Uterus (tissue), 2 donors: ENCODE results near the gene HLA-DRB1.

ENCODE experiments used
- POLR2A ChIP-seq, 2 donors: fragments of 450-650 bp; IDR thresholded peaks; one replicate each; pipeline ENCODE4 v1.6.1; 2016; ENCODE audit warnings: antibody characterized with exemption in 2 of 2, mild to moderate bottlenecking in 1 of 2, moderate library complexity in 1 of 2
- TF ChIP-seq, protein P1 (sequence below), 4 experiments: fragments of 200-600 bp in 2 of 4; fragments of 450-650 bp in 2 of 4; sonication (generic) in 2 of 4; IDR thresholded peaks; one replicate each; pipeline ENCODE4 v1.5.1; 2016 to 2019; ENCODE audit warnings: antibody characterized with exemption in 4 of 4, mild to moderate bottlenecking in 2 of 4, moderate library complexity in 1 of 4

DNA sequence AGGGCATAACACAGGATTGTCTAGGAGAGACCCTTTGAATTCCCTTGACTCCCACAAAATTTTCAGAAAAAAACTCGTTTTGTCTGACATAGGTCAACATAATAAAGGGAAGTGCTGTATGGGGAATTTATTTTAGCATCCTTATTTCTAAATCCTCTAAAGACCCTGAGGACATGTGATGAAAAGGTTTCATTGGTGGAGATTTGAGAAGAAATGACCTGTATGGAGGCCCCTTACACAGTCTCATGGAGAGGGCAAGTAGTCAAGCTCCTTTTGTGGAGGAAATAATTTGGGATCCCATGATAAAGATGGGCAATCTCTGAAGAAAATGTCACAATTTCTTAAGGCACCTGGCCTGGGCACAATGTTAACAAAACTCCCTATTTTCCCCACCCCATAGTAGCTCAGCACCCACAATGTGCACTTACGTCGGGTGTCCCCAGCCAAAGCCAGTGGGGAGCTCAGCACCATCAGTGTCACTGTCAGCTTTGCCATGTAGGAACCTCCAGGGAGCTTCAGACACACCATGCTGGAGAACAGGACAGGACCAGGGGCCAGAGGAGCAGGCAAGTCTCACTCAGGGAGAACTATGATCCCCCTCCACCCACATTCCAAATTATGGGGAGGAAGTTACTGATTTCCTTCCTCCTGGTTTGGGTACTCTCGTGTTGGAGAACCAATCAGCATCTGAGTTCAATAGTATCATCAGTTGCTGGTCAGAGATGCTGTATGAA, 59.8 kb downstream of the HLA-DRB1 start, which contains the start of gene HLA-DRB5:
- TF ChIP-seq POLR2A (IDR thresholded peaks at IDR 0.05): peak in 1 of 2 donors; percentile 54
- TF ChIP-seq, protein P1, sequence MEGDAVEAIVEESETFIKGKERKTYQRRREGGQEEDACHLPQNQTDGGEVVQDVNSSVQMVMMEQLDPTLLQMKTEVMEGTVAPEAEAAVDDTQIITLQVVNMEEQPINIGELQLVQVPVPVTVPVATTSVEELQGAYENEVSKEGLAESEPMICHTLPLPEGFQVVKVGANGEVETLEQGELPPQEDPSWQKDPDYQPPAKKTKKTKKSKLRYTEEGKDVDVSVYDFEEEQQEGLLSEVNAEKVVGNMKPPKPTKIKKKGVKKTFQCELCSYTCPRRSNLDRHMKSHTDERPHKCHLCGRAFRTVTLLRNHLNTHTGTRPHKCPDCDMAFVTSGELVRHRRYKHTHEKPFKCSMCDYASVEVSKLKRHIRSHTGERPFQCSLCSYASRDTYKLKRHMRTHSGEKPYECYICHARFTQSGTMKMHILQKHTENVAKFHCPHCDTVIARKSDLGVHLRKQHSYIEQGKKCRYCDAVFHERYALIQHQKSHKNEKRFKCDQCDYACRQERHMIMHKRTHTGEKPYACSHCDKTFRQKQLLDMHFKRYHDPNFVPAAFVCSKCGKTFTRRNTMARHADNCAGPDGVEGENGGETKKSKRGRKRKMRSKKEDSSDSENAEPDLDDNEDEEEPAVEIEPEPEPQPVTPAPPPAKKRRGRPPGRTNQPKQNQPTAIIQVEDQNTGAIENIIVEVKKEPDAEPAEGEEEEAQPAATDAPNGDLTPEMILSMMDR (IDR thresholded peaks at IDR 0.05): no peak
